Sigmoid colon (tissue), 7 donors: ENCODE results near the gene ARHGAP10. TPM values are rescaled to one million over a fixed set of nuclear protein-coding genes. Genes with fewer than 3 reads are reported as not detected.

Experiments
- DNase-seq: peaks from one replicate; pipeline ENCODE4 v3.0.0-alpha.2; 2019
- H3K27ac ChIP-seq, 4 donors: fragments of 200-600 bp; sonication (generic); one replicate each; pipeline ENCODE4 v1.5.1; 2016 to 2019; ENCODE audit warnings: mild to moderate bottlenecking in 1 of 4
- H3K27me3 ChIP-seq, 3 donors: fragments of 200-600 bp; sonication (generic); one replicate each; pipeline ENCODE4 v1.5.1; 2019; ENCODE audit warnings: mild to moderate bottlenecking in 1 of 3
- H3K36me3 ChIP-seq, 4 donors: fragments of 200-600 bp; sonication (generic); one replicate each; pipeline ENCODE4 v1.5.1; 2016 to 2019
- H3K4me1 ChIP-seq, 4 donors: fragments of 200-600 bp; sonication (generic); one replicate each; pipeline ENCODE4 v1.5.1; 2017 to 2019
- H3K4me3 ChIP-seq, 4 donors: fragments of 200-600 bp; sonication (generic); one replicate each; pipeline ENCODE4 v1.5.1; 2017 to 2019; ENCODE audit warnings: mild to moderate bottlenecking in 2 of 4, moderate library complexity in 1 of 4
- H3K9me3 ChIP-seq, 4 donors: fragments of 200-600 bp in 3 of 4; sonication (generic) in 3 of 4; one replicate each; pipeline versions ENCODE4 v1.5.1 to v1.6.1; 2013 to 2019
- CTCF ChIP-seq, 4 experiments: fragments of 450-650 bp in 3 of 4; fragments of 200-600 bp in 1 of 4; IDR thresholded peaks; one replicate each; pipeline ENCODE4 v1.5.1; 2016 to 2019; ENCODE audit warnings: antibody characterized with exemption in 4 of 4, mild to moderate bottlenecking in 3 of 4, moderate library complexity in 2 of 4
- EP300 ChIP-seq, 4 donors: sonication (generic); formaldehyde crosslinking; IDR thresholded peaks; one replicate each; pipeline ENCODE4 v1.6.1; 2017; ENCODE audit warnings: antibody characterized with exemption in 4 of 4
- POLR2A ChIP-seq, 2 donors: fragments of 450-650 bp; IDR thresholded peaks; one replicate each; pipeline ENCODE4 v1.6.1; 2016; ENCODE audit warnings: antibody characterized with exemption in 2 of 2, mild to moderate bottlenecking in 2 of 2, moderate library complexity in 2 of 2
- POLR2AphosphoS5 ChIP-seq, 4 donors: sonication (generic); formaldehyde crosslinking; IDR thresholded peaks; one replicate each; pipeline ENCODE4 v1.6.1; 2017; ENCODE audit warnings: antibody characterized with exemption in 4 of 4
- WGBS, 2 donors: extraction: QIAGEN DNeasy Blood & Tissue Kit; methylation state at CpG; one replicate each; pipeline ENCODE4 v1.1.7; 2013; 5-methylcytosine and 5-hydroxymethylcytosine counted together
- intact Hi-C: fragments of 100-400 bp; cut with DNase I; formaldehyde crosslinking; loops from one replicate; pipeline ENCODE4 v1.15.1; 2023
- polyA plus RNA-seq, 3 donors: library from polyadenylated mRNA; stranded (reverse); fragments of 200-250 nt; gene quantifications; one replicate each; pipeline ENCODE4 v1.2.3, GENCODE V29; 2013
- total RNA-seq, 4 donors: library from RNA; depleted of rRNA; stranded (reverse); fragments of >200 nt; gene quantifications; one replicate each; pipeline ENCODE4 v1.1.0, GENCODE V29; 2016
- donor health status: healthy with polysubstance abuse.
- donor health status: Bipolar disorder and iron deficiency.
- donor health status: healthy.

Gene ARHGAP10
- total RNA-seq, result 100 to 1,000 TPM; 123 to 158 (median 139) TPM
- polyA plus RNA-seq, result 1 to 10 TPM; 3.0 to 7.3 (median 7.2) TPM

- no peak for TF ChIP-seq EP300 (IDR thresholded peaks at IDR 0.05)
- TF ChIP-seq POLR2AphosphoS5 (IDR thresholded peaks at IDR 0.05), result peak; percentile 25 to 84 (median 62)
- H3K27ac ChIP-seq, result peak within 1 kb of the TSS; percentile 87 to 97 (median 95)
- intact Hi-C loops, result loop anchor here (2.0 to 5.0 kb wide), 3 partner anchors 47 to 135 kb away; partner anchors contain the start of gene PRMT9
- H3K27me3 ChIP-seq, result no peaks in the 10 kb centered on the region
- H3K4me3 ChIP-seq, result peak within 1 kb of the TSS; percentile 58 to 82 (median 80)
- H3K9me3 ChIP-seq, result no peaks in the 10 kb centered on the region
- DNase-seq, result peak; percentile 92
- peaks cover 0 to 44% (median 29%) of the 10 kb centered on the region in 4 donors for H3K4me1 ChIP-seq
- H3K36me3 ChIP-seq, result no peaks in the 10 kb centered on the region
- WGBS, 2 donors, result 1% methylated on average over 106 of the region's 106 CpGs
Observed at GRCh38 chr4:147731580-147732517, at the start of gene ARHGAP10. Gene ARHGAP10, plus strand, starts transcription at chr4:147732088. Its CDS starts 214 bp downstream, at chr4:147732302.

- H3K27me3 ChIP-seq, result no peaks in the 10 kb centered on the region
- H3K4me1 ChIP-seq, result peaks cover 0 to 29% (median 21%) of the 10 kb centered on the region in 4 donors
- no peaks in the 10 kb centered on the region for H3K9me3 ChIP-seq
- peaks cover 0 to 11% (median 0%) of the 10 kb centered on the region in 4 donors for H3K36me3 ChIP-seq
- no peak for TF ChIP-seq POLR2AphosphoS5 (IDR thresholded peaks at IDR 0.05)
- no peak for TF ChIP-seq POLR2A (IDR thresholded peaks at IDR 0.05)
- TF ChIP-seq EP300 (IDR thresholded peaks at IDR 0.05), result no peak
- TF ChIP-seq CTCF (IDR thresholded peaks at IDR 0.05), result no peak
- WGBS, 2 donors, result 61 to 65% methylated on average over 3 of the region's 3 CpGs
- H3K4me3 ChIP-seq, result peak overlapping the region; percentile 65 to 90 (median 80)
- DNase-seq, result no peak
- intact Hi-C loops, result loop anchor here (5.0 kb wide), 2 partner anchors 760 to 1745 kb away; partner anchors contain the start of genes NR3C2 and ZNF827
- peak overlapping the region in 3 of 4 donors; percentile 90 to 95 (median 94) for H3K27ac ChIP-seq
Observed at GRCh38 chr4:147682755-147683154, 49.1 kb upstream of the ARHGAP10 start.

DNA sequence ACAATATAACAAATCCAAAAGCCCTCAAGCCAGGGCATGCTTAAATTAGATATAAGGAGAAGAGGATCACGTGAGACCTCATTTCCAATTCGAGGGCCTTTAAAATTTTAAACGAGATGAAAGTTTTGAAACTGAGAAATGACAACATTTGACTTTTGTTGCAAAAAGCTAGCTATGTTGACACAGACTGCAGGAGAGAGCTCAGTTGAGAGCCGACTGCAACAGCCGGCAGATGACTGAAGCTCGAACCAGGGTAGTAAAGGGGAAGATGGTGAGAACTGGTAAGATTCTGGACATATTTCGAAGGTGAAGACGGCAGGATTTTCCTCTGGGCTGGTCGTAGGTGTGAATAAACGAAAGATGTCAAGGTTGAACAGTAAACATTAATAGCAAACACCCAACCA is 48.7 kb upstream of the ARHGAP10 start:
- H3K36me3 ChIP-seq, result peaks cover 0 to 11% (median 0%) of the 10 kb centered on the region in 4 donors
- intact Hi-C loops, result loop anchor here (5.0 kb wide), 2 partner anchors 759 to 1746 kb away; partner anchors contain the start of genes NR3C2 and ZNF827
- peak; percentile 76 for DNase-seq
- peaks cover 0 to 28% (median 19%) of the 10 kb centered on the region in 4 donors for H3K4me1 ChIP-seq
- H3K27me3 ChIP-seq, result no peaks in the 10 kb centered on the region
- peak overlapping the region; percentile 65 to 90 (median 80) for H3K4me3 ChIP-seq
- 1 to 2% methylated on average over 10 of the region's 10 CpGs for WGBS, 2 donors
- H3K27ac ChIP-seq, result peak overlapping the region; percentile 84 to 95 (median 92)
- H3K9me3 ChIP-seq, result no peaks in the 10 kb centered on the region
- TF ChIP-seq POLR2AphosphoS5 (IDR thresholded peaks at IDR 0.05) (peak; percentile 52 to 69 (median 55)), EP300 (IDR thresholded peaks at IDR 0.05) (no peak)

DNA sequence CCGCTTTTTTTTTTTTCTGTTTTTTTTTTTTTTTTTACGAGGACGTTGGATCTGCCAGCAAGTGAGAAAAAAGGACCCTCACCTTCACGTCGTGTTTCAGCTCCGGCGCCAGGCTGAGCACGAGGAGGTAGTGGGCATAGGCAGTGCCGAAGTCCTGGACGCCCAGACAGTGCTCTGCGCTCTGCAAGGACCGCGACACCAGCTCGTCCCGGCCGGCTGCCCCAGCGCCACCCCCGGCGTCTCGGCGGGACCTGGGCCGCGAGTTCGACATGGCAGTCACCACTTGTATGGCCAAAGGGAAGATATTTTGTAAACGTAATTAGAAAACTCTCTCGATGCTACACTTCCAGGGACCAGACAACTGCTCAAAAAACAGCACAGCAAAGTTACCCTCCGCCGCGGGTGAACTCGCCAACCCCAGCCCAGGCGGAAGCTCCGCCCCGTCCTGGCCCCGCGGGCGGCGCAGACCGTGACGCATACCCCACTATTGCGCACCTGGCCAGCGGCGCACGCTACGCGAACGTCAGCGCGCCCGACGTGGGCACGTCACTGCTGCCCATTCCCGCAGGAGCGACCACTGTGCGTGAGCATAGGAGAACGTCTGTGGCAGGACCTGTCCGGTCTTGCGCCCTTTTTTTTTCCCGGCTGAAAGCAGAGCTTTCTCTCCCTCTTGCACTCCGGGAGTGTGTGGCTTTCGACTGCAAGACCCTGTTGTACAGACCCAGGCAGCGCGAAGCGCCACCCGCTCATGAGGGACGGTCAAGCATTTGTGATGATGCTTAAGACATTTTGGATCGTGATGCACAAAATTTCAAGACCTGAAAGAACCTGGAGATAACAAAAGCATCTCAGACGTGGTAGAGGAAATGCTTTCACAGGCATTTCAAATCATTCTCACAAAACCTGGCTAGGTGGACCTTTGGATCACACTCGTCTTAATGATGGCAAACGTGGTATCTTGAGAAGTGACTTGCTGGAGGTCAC is 47.9 kb upstream of the ARHGAP10 start, which contains the start of gene PRMT9:
Gene PRMT9, minus strand, starts transcription at position 447 of the 984 bp plus-strand sequence. Its CDS starts 176 bp downstream, at position 271.
- DNase-seq, result peak; percentile 96
- Histone ChIP-seq H3K27ac (peak within 1 kb of the TSS; percentile 84 to 95 (median 92)), H3K27me3 (no peaks in the 10 kb centered on the region), H3K4me3 (peak within 1 kb of the TSS; percentile 65 to 90 (median 80)), H3K4me1 (peaks cover 0 to 22% (median 16%) of the 10 kb centered on the region in 4 donors), H3K36me3 (peaks cover 0 to 9% (median 0%) of the 10 kb centered on the region in 4 donors), H3K9me3 (no peaks in the 10 kb centered on the region)
- intact Hi-C loops, result loop anchor here (1.0 to 5.0 kb wide), 4 partner anchors 49 to 1747 kb away; partner anchors contain the start of genes ARHGAP10, NR3C2 and ZNF827
- TF ChIP-seq EP300 (IDR thresholded peaks at IDR 0.05) (peak in 3 of 4 donors; percentile 94 to 95 (median 94)), CTCF (IDR thresholded peaks at IDR 0.05) (no peak), POLR2AphosphoS5 (IDR thresholded peaks at IDR 0.05) (peak; percentile 96 to 99 (median 98)), POLR2A (IDR thresholded peaks at IDR 0.05) (peak; percentile 87 to 90)
- WGBS, 2 donors, result 0% methylated on average over 69 of the region's 69 CpGs

DNA sequence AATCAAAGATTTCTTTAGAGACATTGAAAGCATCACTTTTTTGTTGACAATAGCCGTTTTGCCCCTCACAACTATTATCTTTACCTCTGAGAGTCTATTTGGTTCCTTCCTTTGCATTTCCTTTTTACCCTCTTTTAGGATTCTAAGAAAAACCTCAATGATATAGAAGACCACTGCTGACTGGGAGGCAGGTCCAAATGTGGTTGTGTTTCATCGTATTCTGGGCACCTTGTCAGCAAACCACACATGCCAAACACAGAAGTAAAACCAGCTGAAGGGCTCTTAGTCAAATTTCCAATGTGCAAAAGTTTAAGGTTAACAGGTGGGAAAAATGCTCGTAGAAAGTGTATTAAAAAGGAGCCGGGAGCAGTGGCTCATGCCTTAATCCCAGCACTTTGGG is 42.8 kb upstream of the ARHGAP10 start:
- H3K4me1 ChIP-seq, result peaks cover 0 to 7% (median 0%) of the 10 kb centered on the region in 4 donors
- H3K27me3 ChIP-seq, result no peaks in the 10 kb centered on the region
- intact Hi-C loops, result no loop called here

More for the DNA sequence above, 42.8 kb upstream of the ARHGAP10 start:
- H3K27ac ChIP-seq, result no peak overlapping the region
- H3K9me3 ChIP-seq, result no peaks in the 10 kb centered on the region
- 43 to 45% methylated on average over 4 of the region's 4 CpGs for WGBS, 2 donors
- no peak overlapping the region for H3K4me3 ChIP-seq
- no peak for DNase-seq
- TF ChIP-seq EP300 (IDR thresholded peaks at IDR 0.05) (no peak), CTCF (IDR thresholded peaks at IDR 0.05) (no peak), POLR2A (IDR thresholded peaks at IDR 0.05) (no peak), POLR2AphosphoS5 (IDR thresholded peaks at IDR 0.05) (no peak)
- H3K36me3 ChIP-seq, result no peaks in the 10 kb centered on the region
